GM19035 (cell line): ENCODE data around the gene FOXO4.

Source experiments
- ATAC-seq: cut with Tn5 transposase; IDR thresholded peaks from one replicate; pipeline ENCODE4 v1.9.1; 2021; ENCODE audit not compliant: unreplicated experiment

Gene FOXO4

DNA sequence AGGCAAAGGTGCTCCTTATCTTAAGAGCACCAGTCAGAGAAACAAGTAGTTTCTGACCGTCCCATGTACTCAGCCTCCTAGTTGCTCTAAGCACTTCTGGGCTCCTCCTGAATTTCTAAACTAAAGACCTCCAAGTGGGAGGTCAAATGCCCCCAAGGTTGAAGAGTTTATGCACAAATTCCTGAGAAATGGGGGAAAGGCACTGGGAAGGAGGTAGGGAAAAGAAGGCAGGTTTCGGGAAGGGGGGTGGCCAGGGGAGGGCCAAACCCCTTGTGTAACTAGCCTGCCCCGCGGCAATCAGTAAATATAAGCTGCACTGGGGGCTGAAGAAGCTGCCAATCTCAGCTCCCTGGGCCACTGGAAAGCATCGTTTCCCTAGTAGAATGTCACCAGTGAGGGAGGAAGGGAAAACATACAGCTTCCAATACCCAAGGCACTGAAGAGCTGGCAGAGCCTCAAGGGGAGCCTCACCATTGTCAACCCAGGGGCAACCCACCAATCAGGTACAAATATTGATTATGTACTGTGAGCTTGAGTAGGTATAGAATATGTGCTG, 3.4 kb downstream of the FOXO4 start:
- no peak for ATAC-seq

GRCh38 chrX:71099736-71100135, 4.1 kb downstream of the FOXO4 start:
- no peak for ATAC-seq

GRCh38 chrX:71100581-71101505, 5.2 kb downstream of the FOXO4 start:
- no peak for ATAC-seq

GRCh38 chrX:71102292-71102691, 6.6 kb downstream of the FOXO4 start:
- no peak for ATAC-seq

GRCh38 chrX:71103110-71103983, 7.7 kb downstream of the FOXO4 start:
- ATAC-seq: no peak

- ATAC-seq: no peak
Observed at GRCh38 chrX:71105628-71106027, 10.0 kb downstream of the FOXO4 start.

DNA sequence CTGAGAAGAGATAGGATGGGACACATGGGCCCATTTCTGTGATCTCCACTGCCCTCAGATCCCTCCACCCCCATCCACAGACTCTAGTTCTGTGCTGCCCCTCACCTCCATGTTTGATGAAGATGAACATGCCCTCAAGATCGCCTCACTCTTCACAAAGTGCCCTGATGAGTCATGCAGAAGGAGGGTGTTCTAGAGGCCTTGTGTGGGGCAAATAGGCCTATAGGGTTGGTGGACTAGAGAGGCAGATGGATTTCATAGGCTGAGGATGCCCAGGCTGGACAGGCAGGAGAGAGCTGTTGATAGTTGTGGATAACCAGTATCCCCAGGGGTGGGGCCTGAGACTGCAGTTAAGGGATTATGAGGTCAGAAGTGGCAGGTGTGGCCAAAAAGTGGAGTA, 10.8 kb downstream of the FOXO4 start, which contains the start of gene CXorf65:
Gene CXorf65, minus strand, starts transcription at position 314 of the 400 bp plus-strand sequence. Its CDS starts 184 bp downstream, at position 130.
- no peak for ATAC-seq

DNA sequence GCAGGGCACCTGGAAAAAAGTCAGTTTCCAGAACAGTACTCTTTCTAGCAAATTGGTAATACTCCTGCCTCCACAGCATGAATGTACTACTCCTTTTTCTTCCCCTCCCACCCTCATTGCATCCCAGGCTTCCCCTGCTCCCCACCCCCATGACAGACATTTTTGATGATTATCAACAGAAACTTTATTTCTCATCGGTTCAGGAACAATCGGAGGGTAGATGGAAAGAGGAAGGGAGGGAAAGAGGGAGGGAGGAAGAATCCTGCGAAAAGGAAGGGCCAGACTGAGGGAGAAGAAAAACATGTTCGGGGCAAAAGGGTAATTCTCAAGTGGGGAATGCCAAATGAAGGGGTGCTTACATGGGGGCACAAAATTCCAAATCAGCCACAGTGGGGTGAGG, 11.6 kb downstream of the FOXO4 start:
- ATAC-seq: no peak

DNA sequence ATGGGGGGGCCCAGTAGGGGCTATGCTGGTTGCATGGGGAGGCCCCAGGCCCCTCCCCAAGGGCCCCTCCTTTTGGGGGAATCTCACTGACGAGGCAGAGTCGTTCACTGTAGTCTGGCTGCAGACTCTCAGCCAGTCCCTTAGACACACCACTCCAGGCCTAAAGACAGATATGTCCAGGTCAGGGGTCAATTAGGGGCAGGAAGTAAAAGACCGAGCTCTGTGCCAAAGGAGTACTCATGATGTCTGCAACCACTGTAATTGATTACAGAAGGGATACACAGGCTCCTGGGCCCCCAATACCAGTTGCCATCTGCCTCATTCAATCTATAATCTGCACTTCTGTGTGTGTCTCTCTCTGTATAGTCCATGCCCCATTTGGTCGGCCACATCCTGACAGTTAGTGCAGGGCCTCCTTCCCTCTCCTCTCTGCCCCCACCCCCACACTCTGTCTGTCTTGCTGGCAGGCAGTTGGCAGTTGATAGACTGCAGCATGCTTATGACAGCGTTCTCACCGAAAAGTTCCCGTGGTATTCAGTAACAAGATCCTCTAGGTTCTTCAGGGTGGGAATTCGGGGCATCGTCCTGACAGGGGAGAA, 12.2 kb downstream of the FOXO4 start:
- ATAC-seq: no peak

GRCh38 chrX:71109051-71109450, 13.4 kb downstream of the FOXO4 start:
- ATAC-seq: no peak

GRCh38 chrX:71111141-71111843, 15.6 kb downstream of the FOXO4 start, which contains the start of gene IL2RG:
Gene IL2RG, minus strand, starts transcription at chrX:71111577. Its CDS starts 38 bp downstream, at chrX:71111539.
- ATAC-seq: peak; percentile 90

GRCh38 chrX:71111921-71112431, 16.3 kb downstream of the FOXO4 start:
- peak; percentile 9 for ATAC-seq

DNA sequence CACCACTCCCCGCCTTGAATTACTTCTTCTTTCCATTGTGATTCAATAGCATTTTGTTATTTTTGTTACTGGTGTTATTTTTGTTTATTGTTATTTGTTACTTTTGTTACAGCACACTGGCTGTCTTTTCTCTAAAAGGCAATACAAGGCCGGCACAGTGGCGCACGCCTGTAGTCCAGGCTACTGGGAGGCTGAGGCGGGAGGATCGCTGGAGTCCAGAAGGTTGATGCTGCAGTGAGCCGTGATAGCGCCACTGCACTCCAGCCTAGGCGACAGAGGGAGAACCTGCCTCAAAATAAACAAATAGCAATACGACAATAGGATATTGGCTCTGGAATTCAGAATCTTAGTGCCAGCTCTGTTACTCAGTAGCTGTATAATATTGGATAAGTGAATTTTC, 21.7 kb downstream of the FOXO4 start:
- ATAC-seq: no peak

- ATAC-seq: peak; percentile 78
Observed at GRCh38 chrX:71118032-71118984, 22.7 kb downstream of the FOXO4 start, which contains the start of gene MED12. Gene MED12, plus strand, starts transcription at chrX:71118596. Its CDS starts 159 bp downstream, at chrX:71118755.

DNA sequence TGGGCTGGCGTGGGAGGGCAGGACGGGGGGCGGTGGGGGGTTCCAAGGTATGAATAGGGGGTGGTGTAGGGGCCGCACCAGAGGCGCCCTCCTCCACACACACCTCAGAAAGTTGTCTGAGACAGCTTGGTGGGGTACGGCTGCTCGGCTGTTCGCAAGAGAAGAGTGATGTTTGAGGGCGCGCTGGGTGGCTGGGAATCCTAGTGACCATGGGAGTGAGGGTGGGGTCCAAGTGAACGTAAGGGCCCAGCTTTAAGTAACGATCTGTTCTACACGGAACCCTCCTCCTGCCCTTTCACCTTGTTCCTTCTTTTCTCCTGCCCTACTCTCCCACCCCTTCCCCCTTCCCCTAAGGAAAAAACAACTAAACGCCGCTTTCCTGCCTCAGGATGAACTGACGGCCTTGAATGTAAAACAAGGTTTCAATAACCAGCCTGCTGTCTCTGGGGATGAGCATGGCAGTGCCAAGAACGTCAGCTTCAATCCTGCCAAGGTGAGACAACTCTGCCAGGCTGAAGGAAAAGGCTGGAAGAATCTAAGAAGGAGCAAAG, 23.4 kb downstream of the FOXO4 start:
- ATAC-seq: peak; percentile 13

DNA sequence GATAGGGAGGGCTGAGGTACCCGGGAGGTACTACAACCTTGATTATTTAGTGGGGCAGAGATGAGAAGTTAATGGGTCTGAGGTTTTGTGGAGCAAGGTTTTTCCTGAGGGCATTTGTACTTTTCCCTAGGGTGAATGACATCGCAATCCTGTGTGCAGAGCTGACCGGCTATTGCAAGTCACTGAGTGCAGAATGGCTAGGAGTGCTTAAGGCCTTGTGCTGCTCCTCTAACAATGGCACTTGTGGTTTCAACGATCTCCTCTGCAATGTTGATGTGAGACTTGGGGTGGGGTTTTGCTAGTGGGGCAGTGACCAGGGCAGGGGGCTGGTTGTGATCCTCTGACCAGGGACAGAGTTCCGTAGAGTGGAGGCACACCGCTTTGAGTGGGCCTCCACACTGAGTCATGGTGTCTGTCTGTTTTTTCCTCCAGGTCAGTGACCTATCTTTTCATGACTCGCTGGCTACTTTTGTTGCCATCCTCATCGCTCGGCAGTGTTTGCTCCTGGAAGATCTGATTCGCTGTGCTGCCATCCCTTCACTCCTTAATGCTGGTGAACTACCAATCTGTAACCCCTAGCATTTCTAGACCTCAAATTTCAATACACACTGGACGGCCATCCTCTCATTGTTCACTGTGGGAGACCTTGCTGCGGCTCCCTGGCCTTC, 32.6 kb downstream of the FOXO4 start:
- ATAC-seq: no peak

- no peak for ATAC-seq
Observed at GRCh38 chrX:71128915-71129765, 33.5 kb downstream of the FOXO4 start.
